ENCODE results near the gene DOK5.
"Not testable (repeated sequence)": the region's sequence is repeated elsewhere in the genome, so short reads cannot be mapped to it uniquely, and the experiment has no call there.

Gene DOK5

GRCh38 chr20:54475334-54476168, at the start of gene DOK5:
TSS of gene DOK5 (plus strand) at chr20:54475593. CDS start at chr20:54475947, 354 bp downstream.
- peak; percentile 63 for DNase-seq (ENCODE audit: low spot score)

- DNase-seq (ENCODE audit: low spot score): no peak
These were observed 46.0 kb upstream of the DOK5 start for GRCh38 chr20:54429364-54429763.

- peak; percentile 67 for DNase-seq (ENCODE audit: low spot score)
These were observed 44.0 kb upstream of the DOK5 start for GRCh38 chr20:54431156-54431944.

GRCh38 chr20:54432966-54433365, 42.4 kb upstream of the DOK5 start:
- no peak for DNase-seq (ENCODE audit: low spot score)

- peak; percentile 48 for DNase-seq (ENCODE audit: low spot score)
These were observed 41.8 kb upstream of the DOK5 start for GRCh38 chr20:54433636-54434035.

- DNase-seq (ENCODE audit: low spot score): no peak
These were observed 41.2 kb upstream of the DOK5 start for GRCh38 chr20:54434196-54434595.

- DNase-seq (ENCODE audit: low spot score): no peak
These were observed 40.4 kb upstream of the DOK5 start for GRCh38 chr20:54435015-54435414.

- not testable (repeated sequence) for DNase-seq (ENCODE audit: low spot score)
These were observed 39.0 kb upstream of the DOK5 start for GRCh38 chr20:54436410-54436809.

GRCh38 chr20:54438166-54438565, 37.2 kb upstream of the DOK5 start:
- DNase-seq (ENCODE audit: low spot score): no peak

GRCh38 chr20:54450207-54450606, 25.2 kb upstream of the DOK5 start:
- DNase-seq (ENCODE audit: low spot score): no peak

- DNase-seq (ENCODE audit: low spot score): no peak
These were observed 24.2 kb upstream of the DOK5 start for GRCh38 chr20:54451171-54451570.

GRCh38 chr20:54452277-54452676, 23.1 kb upstream of the DOK5 start:
- DNase-seq (ENCODE audit: low spot score): no peak

GRCh38 chr20:54454982-54455381, 20.4 kb upstream of the DOK5 start:
- no peak for DNase-seq (ENCODE audit: low spot score)

GRCh38 chr20:54456423-54456822, 19.0 kb upstream of the DOK5 start:
- DNase-seq (ENCODE audit: low spot score): no peak

GRCh38 chr20:54456961-54457360, 18.4 kb upstream of the DOK5 start:
- no peak for DNase-seq (ENCODE audit: low spot score)

- no peak for DNase-seq (ENCODE audit: low spot score)
These were observed 17.2 kb upstream of the DOK5 start for GRCh38 chr20:54458219-54458618.

- DNase-seq (ENCODE audit: low spot score): no peak
These were observed 16.1 kb upstream of the DOK5 start for GRCh38 chr20:54459279-54459678.

- no peak for DNase-seq (ENCODE audit: low spot score)
These were observed 11.4 kb upstream of the DOK5 start for GRCh38 chr20:54464003-54464402.

- no peak for DNase-seq (ENCODE audit: low spot score)
These were observed 9.3 kb upstream of the DOK5 start for GRCh38 chr20:54466127-54466526.

- no peak for DNase-seq (ENCODE audit: low spot score)
These were observed 7.8 kb upstream of the DOK5 start for GRCh38 chr20:54467622-54468021.

GRCh38 chr20:54468082-54468481, 7.3 kb upstream of the DOK5 start:
- DNase-seq (ENCODE audit: low spot score): no peak

- no peak for DNase-seq (ENCODE audit: low spot score)
These were observed 6.1 kb upstream of the DOK5 start for GRCh38 chr20:54469293-54469692.

- no peak for DNase-seq (ENCODE audit: low spot score)
These were observed 5.4 kb upstream of the DOK5 start for GRCh38 chr20:54469952-54470351.

All from Ammon's horn (tissue), 1 donor.